ENCODE results near the gene SPATS2L. TPM values are rescaled to one million over a fixed set of nuclear protein-coding genes. Genes with fewer than 3 reads are reported as not detected.

SPATS2L gene
- total and polyA plus RNA-seq, 2 of the 13 experiments (the other 11 are each of a cell fraction or from before 2014, with no cell fraction given): 154 to 212 TPM

GRCh38 chr2:200319548-200320337 lies 13.2 kb downstream of the SPATS2L start (continued):
- TF ChIP-seq ZXDC (CRISPR knock-in tag; IDR thresholded peaks at IDR 0.05) (no peak), ISL2 (CRISPR knock-in tag; IDR thresholded peaks at IDR 0.05) (peak; percentile 90; the same call in 1 of the 2 replicates), GZF1 (CRISPR knock-in tag; IDR thresholded peaks at IDR 0.05) (no peak), BRF2 (CRISPR knock-in tag; IDR thresholded peaks at IDR 0.05) (no peak; the same call in 1 of the 2 replicates), ETS1 (CRISPR knock-in tag; IDR thresholded peaks at IDR 0.05) (no peak), ZNF407 (CRISPR knock-in tag; IDR thresholded peaks at IDR 0.05; ENCODE audit: not compliant biosample characterization) (no peak), PHF20 (CRISPR knock-in tag; IDR thresholded peaks at IDR 0.05) (no peak), DBP (CRISPR knock-in tag; IDR thresholded peaks at IDR 0.05; ENCODE audit: not compliant biosample characterization) (no peak), ZNF432 (CRISPR knock-in tag; IDR thresholded peaks at IDR 0.05; ENCODE audit: borderline replicate concordance) (no peak), CBX5 (CRISPR knock-in tag; IDR thresholded peaks at IDR 0.05; ENCODE audit: borderline replicate concordance) (no peak), JUN (CRISPR knock-in tag; IDR thresholded peaks at IDR 0.05) (peak; percentile 93), TBP (CRISPR knock-in tag; IDR thresholded peaks at IDR 0.05) (no peak), TP53 (CRISPR knock-in tag; conservative IDR thresholded peaks at IDR 0.05) (no peak), ZNF777 (CRISPR knock-in tag; IDR thresholded peaks at IDR 0.05) (no peak), PHF8 (CRISPR knock-in tag; IDR thresholded peaks at IDR 0.05) (no peak)
